ENCODE measurements around the gene CSNK1G1. TPM values are rescaled to one million over a fixed set of nuclear protein-coding genes. Genes with fewer than 3 reads are reported as not detected.

Gene CSNK1G1
- polyA plus RNA-seq, 1 donor from 2014 or later: 18.9 TPM

DNA sequence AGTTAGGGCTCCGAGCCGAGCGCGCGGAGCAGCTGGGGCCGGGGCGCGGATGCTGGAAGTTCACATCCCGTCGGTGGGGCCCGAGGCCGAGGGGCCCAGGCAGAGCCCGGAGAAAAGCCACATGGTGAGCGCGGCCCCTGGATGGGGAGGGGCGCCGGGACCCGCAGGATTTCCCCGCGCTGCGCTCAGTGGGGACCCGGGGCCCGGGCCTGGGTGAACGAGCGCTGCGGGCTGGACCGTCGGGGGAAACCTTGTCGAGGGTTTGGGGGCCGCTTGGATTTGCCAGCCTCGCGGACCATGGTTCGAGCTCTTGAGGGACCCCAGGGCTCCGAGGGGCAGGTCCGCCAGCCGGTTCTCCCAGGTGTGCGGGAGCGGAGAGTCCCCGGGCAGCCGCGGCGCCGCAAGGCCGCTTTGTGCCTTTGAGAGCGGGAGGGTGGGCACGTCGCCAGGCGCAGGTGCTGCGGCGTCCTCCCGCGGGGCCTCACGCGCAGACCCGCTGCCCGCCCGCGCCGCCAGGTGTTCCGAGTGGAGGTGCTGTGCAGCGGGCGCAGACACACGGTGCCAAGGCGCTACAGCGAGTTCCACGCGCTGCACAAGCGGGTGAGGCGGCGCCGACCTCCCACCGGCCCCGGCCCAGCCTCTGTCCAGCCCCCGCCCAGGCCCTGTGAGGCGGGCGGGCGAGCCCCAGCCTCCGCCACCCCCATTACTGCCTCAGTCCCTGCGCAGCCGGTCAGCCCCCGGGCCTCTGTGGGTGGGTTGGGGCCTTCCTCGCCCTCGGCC, 204.1 kb downstream of the CSNK1G1 start, which contains the start of gene SNX22:
Gene SNX22, plus strand, starts transcription at position 5 of the 780 bp plus-strand sequence. Its CDS starts 45 bp downstream, at position 50.
- Histone ChIP-seq H4K20me1 (ENCODE audit: insufficient read depth) (no peaks in the 10 kb centered on the region), H3K9me3 (ENCODE audit: low read length) (no peaks in the 10 kb centered on the region), H3K4me2 (ENCODE audit: low read length) (no peak within 1 kb of the TSS), H3K27me3 (ENCODE audit: insufficient read depth, low read depth, low read length) (peaks cover 23% of the 10 kb centered on the region), H3K9ac (ENCODE audit: low read length) (peak within 1 kb of the TSS; percentile 31), H3K36me3 (ENCODE audit: insufficient read depth, low read length) (no peaks in the 10 kb centered on the region), H2AFZ (ENCODE audit: low read depth, low read length) (no peak within 1 kb of the TSS), H3F3A (ENCODE audit: insufficient read depth, low read length, poor library complexity, severe bottlenecking) (no peaks in the 10 kb centered on the region), H3K79me2 (replicated peaks; ENCODE audit: insufficient read depth, low read length) (no peaks in the 10 kb centered on the region), H3K4me3 (ENCODE audit: low read length) (peak within 1 kb of the TSS; percentile 64), H3K27ac (ENCODE audit: low read length) (no peak within 1 kb of the TSS), H3K9me2 (ENCODE audit: insufficient read depth, low read length) (no peaks in the 10 kb centered on the region)
- TF ChIP-seq EP300 (conservative IDR thresholded peaks at IDR 0.05; ENCODE audit: poor library complexity, severe bottlenecking) (no peak), EZH2 (IDR thresholded peaks at IDR 0.05; ENCODE audit: borderline replicate concordance, insufficient read depth, low read length, poor library complexity, severe bottlenecking) (peak; percentile 45), MXI1 (conservative IDR thresholded peaks at IDR 0.05; ENCODE audit: poor library complexity, severe bottlenecking) (no peak)

DNA sequence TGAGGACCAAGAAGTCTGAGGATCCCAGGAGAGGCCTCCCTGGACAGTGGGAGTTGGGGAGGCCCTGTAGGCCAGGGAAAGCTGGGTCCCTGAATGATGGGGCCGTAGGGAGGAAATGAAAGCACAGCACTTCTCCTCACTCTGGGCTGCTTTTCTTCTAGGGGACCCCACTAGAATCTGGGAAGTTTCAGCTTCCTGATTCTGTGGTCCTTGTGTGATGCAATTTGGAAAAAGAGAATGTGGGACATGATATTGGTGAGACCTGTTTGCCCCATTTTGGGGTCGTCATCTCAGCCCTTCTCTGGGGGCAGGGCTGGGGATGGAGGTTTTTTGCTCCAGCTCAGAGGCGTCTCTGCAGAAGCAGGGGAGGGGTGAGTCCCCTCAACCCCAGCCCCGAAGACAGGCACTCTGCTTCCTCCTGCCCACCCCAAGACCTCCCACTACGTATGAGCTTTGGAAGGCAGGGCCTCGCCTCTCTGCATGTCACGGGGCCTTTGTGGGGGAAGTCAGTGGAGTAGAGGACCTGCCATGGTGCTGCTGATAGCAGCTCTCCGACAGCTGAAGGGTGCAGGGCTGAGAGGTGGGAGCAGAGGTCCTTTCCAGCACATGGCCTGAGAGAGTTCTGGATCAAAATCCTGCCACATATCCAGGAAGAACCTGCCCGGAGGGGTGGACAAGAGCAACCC, 205.9 kb downstream of the CSNK1G1 start:
- TF ChIP-seq TAF1 (IDR thresholded peaks at IDR 0.05; ENCODE audit: low read depth) (no peak), POLR2AphosphoS5 (IDR thresholded peaks at IDR 0.05) (no peak)
- Histone ChIP-seq H3F3A (ENCODE audit: insufficient read depth, low read length, poor library complexity, severe bottlenecking) (no peaks in the 10 kb centered on the region), H3K36me3 (ENCODE audit: insufficient read depth, low read length) (no peaks in the 10 kb centered on the region), H3K9me2 (ENCODE audit: insufficient read depth, low read length) (no peaks in the 10 kb centered on the region), H2AFZ (ENCODE audit: low read depth, low read length) (no peak overlapping the region), H3K79me2 (replicated peaks; ENCODE audit: insufficient read depth, low read length) (no peaks in the 10 kb centered on the region), H4K20me1 (ENCODE audit: insufficient read depth) (no peaks in the 10 kb centered on the region), H3K4me3 (ENCODE audit: low read length) (no peak overlapping the region), H3K27ac (ENCODE audit: low read length) (no peak overlapping the region), H3K27me3 (ENCODE audit: insufficient read depth, low read depth, low read length) (peaks cover 23% of the 10 kb centered on the region), H3K9ac (ENCODE audit: low read length) (no peak overlapping the region), H3K4me2 (ENCODE audit: low read length) (no peak overlapping the region), H3K9me3 (ENCODE audit: low read length) (no peaks in the 10 kb centered on the region)

DNA sequence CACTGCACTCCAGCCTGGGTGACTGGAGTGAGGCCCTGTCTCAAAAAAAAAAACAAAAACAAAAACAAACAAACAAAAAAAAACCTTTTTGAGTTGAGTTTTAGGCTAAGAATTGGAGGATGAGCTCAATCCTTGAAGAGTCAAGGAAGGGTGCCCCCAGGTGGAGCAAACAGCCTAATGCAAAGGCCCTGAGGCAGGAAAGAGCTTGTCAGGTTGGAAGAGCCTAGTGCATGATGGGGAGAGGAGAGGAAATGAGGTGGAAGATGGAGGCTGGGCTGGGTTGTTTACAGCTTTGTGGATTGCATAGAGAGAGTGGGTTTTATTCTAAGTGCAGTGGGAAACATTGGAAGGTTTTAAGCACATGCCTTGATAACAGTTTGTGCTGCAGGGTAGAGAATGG, 206.5 kb downstream of the CSNK1G1 start:
- TF ChIP-seq POLR2AphosphoS5 (IDR thresholded peaks at IDR 0.05): no peak
- TF ChIP-seq EP300 (conservative IDR thresholded peaks at IDR 0.05; ENCODE audit: poor library complexity, severe bottlenecking): no peak
- TF ChIP-seq, protein P1, sequence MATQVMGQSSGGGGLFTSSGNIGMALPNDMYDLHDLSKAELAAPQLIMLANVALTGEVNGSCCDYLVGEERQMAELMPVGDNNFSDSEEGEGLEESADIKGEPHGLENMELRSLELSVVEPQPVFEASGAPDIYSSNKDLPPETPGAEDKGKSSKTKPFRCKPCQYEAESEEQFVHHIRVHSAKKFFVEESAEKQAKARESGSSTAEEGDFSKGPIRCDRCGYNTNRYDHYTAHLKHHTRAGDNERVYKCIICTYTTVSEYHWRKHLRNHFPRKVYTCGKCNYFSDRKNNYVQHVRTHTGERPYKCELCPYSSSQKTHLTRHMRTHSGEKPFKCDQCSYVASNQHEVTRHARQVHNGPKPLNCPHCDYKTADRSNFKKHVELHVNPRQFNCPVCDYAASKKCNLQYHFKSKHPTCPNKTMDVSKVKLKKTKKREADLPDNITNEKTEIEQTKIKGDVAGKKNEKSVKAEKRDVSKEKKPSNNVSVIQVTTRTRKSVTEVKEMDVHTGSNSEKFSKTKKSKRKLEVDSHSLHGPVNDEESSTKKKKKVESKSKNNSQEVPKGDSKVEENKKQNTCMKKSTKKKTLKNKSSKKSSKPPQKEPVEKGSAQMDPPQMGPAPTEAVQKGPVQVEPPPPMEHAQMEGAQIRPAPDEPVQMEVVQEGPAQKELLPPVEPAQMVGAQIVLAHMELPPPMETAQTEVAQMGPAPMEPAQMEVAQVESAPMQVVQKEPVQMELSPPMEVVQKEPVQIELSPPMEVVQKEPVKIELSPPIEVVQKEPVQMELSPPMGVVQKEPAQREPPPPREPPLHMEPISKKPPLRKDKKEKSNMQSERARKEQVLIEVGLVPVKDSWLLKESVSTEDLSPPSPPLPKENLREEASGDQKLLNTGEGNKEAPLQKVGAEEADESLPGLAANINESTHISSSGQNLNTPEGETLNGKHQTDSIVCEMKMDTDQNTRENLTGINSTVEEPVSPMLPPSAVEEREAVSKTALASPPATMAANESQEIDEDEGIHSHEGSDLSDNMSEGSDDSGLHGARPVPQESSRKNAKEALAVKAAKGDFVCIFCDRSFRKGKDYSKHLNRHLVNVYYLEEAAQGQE (IDR thresholded peaks at IDR 0.05; ENCODE audit: borderline replicate concordance): no peak
- no peak for TF ChIP-seq RAD21 (conservative IDR thresholded peaks at IDR 0.05)
- no peak for TF ChIP-seq SMC3 (conservative IDR thresholded peaks at IDR 0.05; ENCODE audit: poor library complexity)
- TF ChIP-seq EZH2 (IDR thresholded peaks at IDR 0.05; ENCODE audit: borderline replicate concordance, insufficient read depth, low read length, poor library complexity, severe bottlenecking): no peak
- no peak for TF ChIP-seq TAF1 (IDR thresholded peaks at IDR 0.05; ENCODE audit: low read depth)
- TF ChIP-seq, protein P2, sequence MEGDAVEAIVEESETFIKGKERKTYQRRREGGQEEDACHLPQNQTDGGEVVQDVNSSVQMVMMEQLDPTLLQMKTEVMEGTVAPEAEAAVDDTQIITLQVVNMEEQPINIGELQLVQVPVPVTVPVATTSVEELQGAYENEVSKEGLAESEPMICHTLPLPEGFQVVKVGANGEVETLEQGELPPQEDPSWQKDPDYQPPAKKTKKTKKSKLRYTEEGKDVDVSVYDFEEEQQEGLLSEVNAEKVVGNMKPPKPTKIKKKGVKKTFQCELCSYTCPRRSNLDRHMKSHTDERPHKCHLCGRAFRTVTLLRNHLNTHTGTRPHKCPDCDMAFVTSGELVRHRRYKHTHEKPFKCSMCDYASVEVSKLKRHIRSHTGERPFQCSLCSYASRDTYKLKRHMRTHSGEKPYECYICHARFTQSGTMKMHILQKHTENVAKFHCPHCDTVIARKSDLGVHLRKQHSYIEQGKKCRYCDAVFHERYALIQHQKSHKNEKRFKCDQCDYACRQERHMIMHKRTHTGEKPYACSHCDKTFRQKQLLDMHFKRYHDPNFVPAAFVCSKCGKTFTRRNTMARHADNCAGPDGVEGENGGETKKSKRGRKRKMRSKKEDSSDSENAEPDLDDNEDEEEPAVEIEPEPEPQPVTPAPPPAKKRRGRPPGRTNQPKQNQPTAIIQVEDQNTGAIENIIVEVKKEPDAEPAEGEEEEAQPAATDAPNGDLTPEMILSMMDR (IDR thresholded peaks at IDR 0.05; ENCODE audit: poor library complexity, severe bottlenecking): no peak
- no peak for TF ChIP-seq MXI1 (conservative IDR thresholded peaks at IDR 0.05; ENCODE audit: poor library complexity, severe bottlenecking)
- no peak overlapping the region for H3K4me3 ChIP-seq (ENCODE audit: low read length)
- H3K27me3 ChIP-seq (ENCODE audit: insufficient read depth, low read depth, low read length): peaks cover 23% of the 10 kb centered on the region
- no peaks in the 10 kb centered on the region for H3K79me2 ChIP-seq (replicated peaks; ENCODE audit: insufficient read depth, low read length)
- H3K27ac ChIP-seq (ENCODE audit: low read length): no peak overlapping the region
- no peaks in the 10 kb centered on the region for H3F3A ChIP-seq (ENCODE audit: insufficient read depth, low read length, poor library complexity, severe bottlenecking)
- H3K36me3 ChIP-seq (ENCODE audit: insufficient read depth, low read length): no peaks in the 10 kb centered on the region
- no peak overlapping the region for H3K4me2 ChIP-seq (ENCODE audit: low read length)
- H4K20me1 ChIP-seq (ENCODE audit: insufficient read depth): no peaks in the 10 kb centered on the region
- no peak overlapping the region for H3K9ac ChIP-seq (ENCODE audit: low read length)
- H3K9me2 ChIP-seq (ENCODE audit: insufficient read depth, low read length): no peaks in the 10 kb centered on the region
- no peaks in the 10 kb centered on the region for H3K9me3 ChIP-seq (ENCODE audit: low read length)
- no peak overlapping the region for H2AFZ ChIP-seq (ENCODE audit: low read depth, low read length)
